ENCODE results near the gene SLK.

The SLK gene

GRCh38 chr10:104049504-104050250 lies 82.7 kb downstream of the SLK start:
- Histone ChIP-seq H3K36me3 (ENCODE audit: control insufficient read depth, insufficient read depth, low read length) (no peaks in the 10 kb centered on the region), H3K27ac (ENCODE audit: low read length) (no peak overlapping the region), H3K9me3 (ENCODE audit: control insufficient read depth, insufficient read depth, low read length) (no peaks in the 10 kb centered on the region), H3K4me3 (ENCODE audit: low read length) (no peak overlapping the region), H3K4me1 (ENCODE audit: control insufficient read depth, insufficient read depth, low read length) (peaks cover 2% of the 10 kb centered on the region; the same call in 1 of the 2 replicates), H3K27me3 (ENCODE audit: control insufficient read depth, insufficient read depth, low read length) (no peaks in the 10 kb centered on the region)
- DNase-seq (ENCODE audit: low read depth, low spot score), result no peak
- no CpG with 5 or more reads among the region's 8 CpGs for WGBS (ENCODE audit: insufficient coverage, insufficient read length)

- WGBS (ENCODE audit: insufficient coverage, insufficient read length), result no CpG with 5 or more reads among the region's 2 CpGs
Measured at GRCh38 chr10:104052431-104052830, 85.5 kb downstream of the SLK start.

GRCh38 chr10:104053201-104053600 lies 86.3 kb downstream of the SLK start:
- Histone ChIP-seq H3K27me3 (ENCODE audit: control insufficient read depth, insufficient read depth, low read length) (no peaks in the 10 kb centered on the region), H3K4me3 (ENCODE audit: low read length) (no peak overlapping the region), H3K4me1 (ENCODE audit: control insufficient read depth, insufficient read depth, low read length) (no peaks in the 10 kb centered on the region), H3K36me3 (ENCODE audit: control insufficient read depth, insufficient read depth, low read length) (no peaks in the 10 kb centered on the region), H3K9me3 (ENCODE audit: control insufficient read depth, insufficient read depth, low read length) (no peaks in the 10 kb centered on the region), H3K27ac (ENCODE audit: low read length) (no peak overlapping the region)
- DNase-seq (ENCODE audit: low read depth, low spot score), result no peak
- WGBS (ENCODE audit: insufficient coverage, insufficient read length), result no CpG with 5 or more reads among the region's 4 CpGs

More at GRCh38 chr10:104052431-104052830, 85.5 kb downstream of the SLK start:
- no peaks in the 10 kb centered on the region for H3K9me3 ChIP-seq (ENCODE audit: control insufficient read depth, insufficient read depth, low read length)
- no peaks in the 10 kb centered on the region for H3K27me3 ChIP-seq (ENCODE audit: control insufficient read depth, insufficient read depth, low read length)
- H3K4me3 ChIP-seq (ENCODE audit: low read length), result no peak overlapping the region
- no peaks in the 10 kb centered on the region for H3K36me3 ChIP-seq (ENCODE audit: control insufficient read depth, insufficient read depth, low read length)
- H3K4me1 ChIP-seq (ENCODE audit: control insufficient read depth, insufficient read depth, low read length), result no peaks in the 10 kb centered on the region
- no peak for DNase-seq (ENCODE audit: low read depth, low spot score)
- H3K27ac ChIP-seq (ENCODE audit: low read length), result no peak overlapping the region

GRCh38 chr10:104054430-104054829 lies 87.5 kb downstream of the SLK start:
- no peak for DNase-seq (ENCODE audit: low read depth, low spot score)
- no CpG with 5 or more reads among the region's 8 CpGs for WGBS (ENCODE audit: insufficient coverage, insufficient read length)
- Histone ChIP-seq H3K4me3 (ENCODE audit: low read length) (no peak overlapping the region), H3K27me3 (ENCODE audit: control insufficient read depth, insufficient read depth, low read length) (no peaks in the 10 kb centered on the region), H3K27ac (ENCODE audit: low read length) (no peak overlapping the region), H3K4me1 (ENCODE audit: control insufficient read depth, insufficient read depth, low read length) (peaks cover under 1% of the 10 kb centered on the region; the same call in 1 of the 2 replicates), H3K36me3 (ENCODE audit: control insufficient read depth, insufficient read depth, low read length) (no peaks in the 10 kb centered on the region), H3K9me3 (ENCODE audit: control insufficient read depth, insufficient read depth, low read length) (no peaks in the 10 kb centered on the region)

- peaks cover 1% of the 10 kb centered on the region; the same call in 1 of the 2 replicates for H3K4me1 ChIP-seq (ENCODE audit: control insufficient read depth, insufficient read depth, low read length)
- no peaks in the 10 kb centered on the region for H3K9me3 ChIP-seq (ENCODE audit: control insufficient read depth, insufficient read depth, low read length)
- no peaks in the 10 kb centered on the region for H3K36me3 ChIP-seq (ENCODE audit: control insufficient read depth, insufficient read depth, low read length)
- no peak for DNase-seq (ENCODE audit: low read depth, low spot score)
- no peak overlapping the region for H3K4me3 ChIP-seq (ENCODE audit: low read length)
- H3K27ac ChIP-seq (ENCODE audit: low read length), result no peak overlapping the region
- no peaks in the 10 kb centered on the region for H3K27me3 ChIP-seq (ENCODE audit: control insufficient read depth, insufficient read depth, low read length)
- WGBS (ENCODE audit: insufficient coverage, insufficient read length), result no CpG with 5 or more reads among the region's 14 CpGs
Measured at GRCh38 chr10:104056619-104057273, 89.8 kb downstream of the SLK start.

- Histone ChIP-seq H3K27ac (ENCODE audit: low read length) (no peak overlapping the region), H3K4me3 (ENCODE audit: low read length) (no peak overlapping the region), H3K9me3 (ENCODE audit: control insufficient read depth, insufficient read depth, low read length) (no peaks in the 10 kb centered on the region), H3K4me1 (ENCODE audit: control insufficient read depth, insufficient read depth, low read length) (peaks cover 1% of the 10 kb centered on the region; the same call in 1 of the 2 replicates), H3K36me3 (ENCODE audit: control insufficient read depth, insufficient read depth, low read length) (no peaks in the 10 kb centered on the region), H3K27me3 (ENCODE audit: control insufficient read depth, insufficient read depth, low read length) (no peaks in the 10 kb centered on the region)
- no peak for DNase-seq (ENCODE audit: low read depth, low spot score)
- no CpG with 5 or more reads among the region's 6 CpGs for WGBS (ENCODE audit: insufficient coverage, insufficient read length)
Measured at GRCh38 chr10:104057717-104058116, 90.8 kb downstream of the SLK start.

- Histone ChIP-seq H3K27me3 (ENCODE audit: control insufficient read depth, insufficient read depth, low read length) (no peaks in the 10 kb centered on the region), H3K4me1 (ENCODE audit: control insufficient read depth, insufficient read depth, low read length) (peaks cover 1% of the 10 kb centered on the region; the same call in 1 of the 2 replicates), H3K9me3 (ENCODE audit: control insufficient read depth, insufficient read depth, low read length) (no peaks in the 10 kb centered on the region), H3K36me3 (ENCODE audit: control insufficient read depth, insufficient read depth, low read length) (no peaks in the 10 kb centered on the region), H3K27ac (ENCODE audit: low read length) (no peak overlapping the region), H3K4me3 (ENCODE audit: low read length) (no peak overlapping the region)
- no CpG with 5 or more reads among the region's 4 CpGs for WGBS (ENCODE audit: insufficient coverage, insufficient read length)
- no peak for DNase-seq (ENCODE audit: low read depth, low spot score)
Measured at GRCh38 chr10:104059364-104059763, 92.4 kb downstream of the SLK start.

- Histone ChIP-seq H3K9me3 (ENCODE audit: control insufficient read depth, insufficient read depth, low read length) (no peaks in the 10 kb centered on the region), H3K4me1 (ENCODE audit: control insufficient read depth, insufficient read depth, low read length) (peaks cover 1% of the 10 kb centered on the region; the same call in 1 of the 2 replicates), H3K36me3 (ENCODE audit: control insufficient read depth, insufficient read depth, low read length) (no peaks in the 10 kb centered on the region), H3K4me3 (ENCODE audit: low read length) (no peak overlapping the region), H3K27ac (ENCODE audit: low read length) (no peak overlapping the region), H3K27me3 (ENCODE audit: control insufficient read depth, insufficient read depth, low read length) (no peaks in the 10 kb centered on the region)
- WGBS (ENCODE audit: insufficient coverage, insufficient read length), result no CpG with 5 or more reads among the region's 6 CpGs
- no peak for DNase-seq (ENCODE audit: low read depth, low spot score)
Measured at GRCh38 chr10:104061196-104061595, 94.3 kb downstream of the SLK start.

GRCh38 chr10:104065748-104066147 lies 98.8 kb downstream of the SLK start:
- no CpG with 5 or more reads among the region's 1 CpG for WGBS (ENCODE audit: insufficient coverage, insufficient read length)
- H3K27me3 ChIP-seq (ENCODE audit: control insufficient read depth, insufficient read depth, low read length), result no peaks in the 10 kb centered on the region
- no peaks in the 10 kb centered on the region for H3K9me3 ChIP-seq (ENCODE audit: control insufficient read depth, insufficient read depth, low read length)
- H3K27ac ChIP-seq (ENCODE audit: low read length), result no peak overlapping the region
- no peak for DNase-seq (ENCODE audit: low read depth, low spot score)
- H3K4me1 ChIP-seq (ENCODE audit: control insufficient read depth, insufficient read depth, low read length), result no peaks in the 10 kb centered on the region
- H3K36me3 ChIP-seq (ENCODE audit: control insufficient read depth, insufficient read depth, low read length), result no peaks in the 10 kb centered on the region
- H3K4me3 ChIP-seq (ENCODE audit: low read length), result no peak overlapping the region

GRCh38 chr10:104066945-104067344 lies 100.0 kb downstream of the SLK start:
- H3K27me3 ChIP-seq (ENCODE audit: control insufficient read depth, insufficient read depth, low read length), result no peaks in the 10 kb centered on the region
- no peaks in the 10 kb centered on the region for H3K4me1 ChIP-seq (ENCODE audit: control insufficient read depth, insufficient read depth, low read length)
- no CpG with 5 or more reads among the region's 7 CpGs for WGBS (ENCODE audit: insufficient coverage, insufficient read length)
- H3K27ac ChIP-seq (ENCODE audit: low read length), result no peak overlapping the region
- H3K9me3 ChIP-seq (ENCODE audit: control insufficient read depth, insufficient read depth, low read length), result no peaks in the 10 kb centered on the region
- no peak overlapping the region for H3K4me3 ChIP-seq (ENCODE audit: low read length)
- DNase-seq (ENCODE audit: low read depth, low spot score), result no peak
- no peaks in the 10 kb centered on the region for H3K36me3 ChIP-seq (ENCODE audit: control insufficient read depth, insufficient read depth, low read length)

All from iPS DF 6.9 (cell line).